Stimulated activated CD8-positive, alpha-beta memory T cell treated with anti-CD3 and anti-CD28 coated beads, Interleukin-4, amount 100 ng/mL, for 1 hour (primary cell): ENCODE results near the gene FGD6.
"Not testable (repeated sequence)": the region's sequence is repeated elsewhere in the genome, so short reads cannot be mapped to it uniquely, and the experiment has no call there.

Experiments
- DNase-seq, 2 donors: peaks; one replicate each; pipeline ENCODE4 v3.0.0-alpha.2; 2020; ENCODE audit warnings: low read depth in 2 of 2, low spot score in 1 of 2

FGD6 gene

DNA sequence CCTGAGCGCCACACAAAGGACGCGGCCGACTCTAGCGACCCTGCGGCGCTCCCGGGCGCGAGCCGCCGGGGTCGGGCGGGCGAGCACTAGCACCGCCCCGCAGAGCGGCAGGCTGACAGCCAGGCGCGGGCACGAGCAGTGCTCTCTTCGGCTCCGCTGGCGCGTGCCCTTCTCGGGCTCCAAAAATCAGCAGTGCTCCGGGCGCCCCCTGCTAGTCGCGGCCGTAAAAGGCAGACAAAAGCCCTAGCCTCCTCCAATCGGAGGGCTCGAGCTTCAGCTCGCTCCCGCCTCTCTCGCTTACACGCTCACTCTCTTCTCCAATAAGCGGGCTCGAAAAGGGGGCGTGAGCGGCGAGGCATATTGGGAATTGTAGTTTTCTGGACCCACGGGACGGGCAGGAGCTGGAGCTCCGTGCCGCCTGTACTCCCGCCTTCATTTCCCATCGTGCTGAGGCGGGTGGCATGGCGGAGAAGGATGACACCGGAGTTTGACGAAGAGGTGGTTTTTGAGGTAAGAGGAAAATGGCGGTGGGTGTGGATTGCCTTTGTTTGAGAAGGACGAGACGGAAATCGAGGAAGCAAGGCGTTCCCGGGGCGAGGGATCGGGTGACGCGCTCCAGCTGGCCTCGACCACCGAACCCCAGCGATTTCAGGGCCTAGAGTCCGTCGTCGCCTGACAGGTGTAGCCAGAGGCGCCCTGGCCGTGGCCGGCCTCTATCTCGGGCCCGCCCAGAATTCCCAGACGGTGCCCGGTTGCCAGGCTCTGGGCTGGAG, at the start of gene FGD6, which contains the start of gene VEZT:
TSS of gene FGD6 (minus strand) at position 91 of the 773 bp plus-strand sequence. CDS start 227 bp downstream, outside the sequence.
TSS of gene VEZT (plus strand) at position 431 of the 773 bp plus-strand sequence. CDS start at position 475, 44 bp downstream.
- peak; percentile 88 to 95 for DNase-seq

DNA sequence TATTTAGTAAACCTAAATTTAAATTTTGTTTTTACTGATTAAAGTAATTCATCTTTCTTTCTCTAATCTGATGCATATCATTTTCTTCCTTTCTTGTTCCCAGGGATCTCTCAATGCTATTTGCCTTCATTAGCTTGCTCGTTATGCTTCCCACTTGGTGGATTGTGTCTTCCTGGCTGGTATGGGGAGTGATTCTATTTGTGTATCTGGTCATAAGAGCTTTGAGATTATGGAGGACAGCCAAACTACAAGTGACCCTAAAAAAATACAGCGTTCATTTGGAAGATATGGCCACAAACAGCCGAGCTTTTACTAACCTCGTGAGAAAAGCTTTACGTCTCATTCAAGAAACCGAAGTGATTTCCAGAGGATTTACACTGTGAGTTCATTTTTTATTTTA, 49.0 kb upstream of the FGD6 start:
- no peak for DNase-seq

- DNase-seq: no peak
Measured at GRCh38 chr12:95265765-95266164, 48.5 kb upstream of the FGD6 start.

DNA sequence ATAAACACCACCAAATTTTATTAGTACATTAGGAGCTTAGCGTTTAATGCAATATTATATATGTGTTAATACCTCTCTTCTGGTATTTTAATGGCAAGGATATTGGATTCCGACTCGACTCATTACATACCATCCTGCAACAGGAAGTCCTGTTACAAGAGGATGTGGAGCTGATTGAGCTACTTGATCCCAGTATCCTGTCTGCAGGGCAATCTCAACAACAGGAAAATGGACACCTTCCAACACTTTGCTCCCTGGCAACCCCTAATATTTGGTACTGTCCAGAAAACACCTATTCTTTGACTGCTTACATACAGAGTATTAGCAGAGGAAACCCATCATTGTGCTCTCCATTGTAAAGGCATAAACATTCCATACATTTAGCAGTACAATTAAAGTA, 45.5 kb upstream of the FGD6 start:
- DNase-seq: no peak

GRCh38 chr12:95261109-95261508, 43.8 kb upstream of the FGD6 start:
- DNase-seq: no peak

DNA sequence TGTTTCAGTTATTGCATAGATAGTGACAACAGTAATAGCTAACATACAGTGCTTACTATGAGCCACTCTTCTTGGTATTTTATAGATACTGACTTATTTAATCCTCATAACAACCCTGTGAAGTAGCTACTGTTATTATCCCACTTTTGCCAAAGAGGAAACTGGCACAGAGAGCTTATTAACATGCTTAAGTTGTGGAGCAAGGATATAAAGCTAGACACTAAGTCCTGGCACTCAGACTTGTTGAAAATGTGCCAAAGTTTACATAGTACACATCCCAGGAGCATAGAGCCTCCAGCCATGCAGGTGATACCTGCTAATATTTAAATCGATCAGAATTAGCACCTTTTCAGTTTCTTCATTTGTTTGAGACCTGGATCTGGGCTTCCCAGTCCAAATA, 42.1 kb upstream of the FGD6 start:
- DNase-seq: no peak

DNA sequence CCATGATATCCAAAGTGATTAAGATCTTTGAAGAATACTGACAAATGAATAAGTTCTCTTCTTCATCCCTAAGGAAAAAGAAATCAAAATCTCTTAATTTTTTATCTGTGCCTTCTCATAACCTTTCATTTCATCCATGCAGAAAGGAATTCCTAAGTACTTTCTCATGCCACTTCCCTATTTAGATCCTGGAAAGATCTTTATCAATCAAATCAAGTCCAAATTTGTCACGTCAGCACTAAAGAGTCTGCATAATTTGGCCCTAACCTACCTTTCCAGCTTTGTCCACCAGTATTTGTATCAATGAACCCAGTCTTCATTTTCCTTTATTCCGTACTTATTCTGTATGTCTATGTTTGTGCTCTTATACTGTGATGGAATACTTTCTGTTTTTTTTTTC, 41.5 kb upstream of the FGD6 start:
- no peak for DNase-seq

DNA sequence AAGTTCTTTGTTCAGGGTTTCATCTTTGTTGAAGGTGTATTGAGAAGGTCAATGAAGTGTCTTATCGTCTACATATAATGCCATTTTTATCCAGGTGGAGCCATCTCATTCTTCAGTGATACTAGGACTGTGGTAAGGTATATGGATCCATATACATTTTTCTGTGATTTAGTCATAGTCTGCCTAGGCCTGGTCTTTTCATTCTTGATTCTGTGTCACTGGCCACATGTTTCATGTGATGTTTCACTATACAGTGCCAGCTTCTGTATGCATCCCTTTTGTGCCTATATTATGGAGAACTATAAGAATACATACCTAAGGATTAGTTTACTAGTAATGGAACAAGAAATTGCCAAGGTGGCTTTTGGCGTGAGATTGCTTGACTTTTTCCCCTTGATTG, 40.9 kb upstream of the FGD6 start:
- DNase-seq: no peak

GRCh38 chr12:95257541-95257940, 40.3 kb upstream of the FGD6 start:
- no peak for DNase-seq

- no peak for DNase-seq
Measured at GRCh38 chr12:95253386-95253785, 36.1 kb upstream of the FGD6 start.

DNA sequence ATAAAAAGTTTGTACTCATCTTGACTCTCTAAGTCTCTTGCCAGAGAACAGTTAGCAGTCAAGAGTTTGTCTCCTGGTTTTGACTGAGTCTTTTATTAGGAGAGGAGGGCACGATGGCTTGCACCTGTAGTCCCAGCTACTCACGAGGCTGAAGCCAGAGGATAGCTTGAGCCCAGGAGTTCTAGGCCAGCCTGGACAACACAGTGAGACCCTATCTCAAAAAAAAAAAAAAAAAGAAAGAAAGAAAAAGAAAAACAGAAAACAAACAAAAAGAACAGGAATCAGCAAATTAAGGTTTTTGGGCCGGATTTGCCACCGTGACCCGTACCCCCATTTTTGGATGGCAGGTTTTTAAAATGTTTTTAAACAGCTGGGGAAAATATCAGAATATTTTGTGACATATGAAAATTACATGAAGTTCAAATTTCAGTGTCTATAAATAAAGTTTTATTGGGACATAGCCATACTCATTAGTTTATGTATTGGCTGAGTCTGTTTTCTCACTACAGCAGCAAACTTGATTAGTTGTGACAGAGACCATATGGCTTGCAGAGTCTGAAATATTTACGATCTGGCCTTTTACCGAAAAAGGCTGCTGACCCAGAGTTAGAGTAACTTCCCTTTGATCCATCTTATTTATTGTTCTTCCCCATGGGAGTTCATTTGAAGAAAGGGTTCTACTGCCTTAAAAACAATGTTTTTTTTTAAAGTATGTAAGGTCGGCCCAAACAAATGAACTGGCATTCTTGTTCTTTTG, 31.5 kb upstream of the FGD6 start:
- no peak for DNase-seq

GRCh38 chr12:95248095-95248494, 30.8 kb upstream of the FGD6 start:
- DNase-seq: no peak

GRCh38 chr12:95244350-95244749, 27.1 kb upstream of the FGD6 start:
- DNase-seq: no peak

DNA sequence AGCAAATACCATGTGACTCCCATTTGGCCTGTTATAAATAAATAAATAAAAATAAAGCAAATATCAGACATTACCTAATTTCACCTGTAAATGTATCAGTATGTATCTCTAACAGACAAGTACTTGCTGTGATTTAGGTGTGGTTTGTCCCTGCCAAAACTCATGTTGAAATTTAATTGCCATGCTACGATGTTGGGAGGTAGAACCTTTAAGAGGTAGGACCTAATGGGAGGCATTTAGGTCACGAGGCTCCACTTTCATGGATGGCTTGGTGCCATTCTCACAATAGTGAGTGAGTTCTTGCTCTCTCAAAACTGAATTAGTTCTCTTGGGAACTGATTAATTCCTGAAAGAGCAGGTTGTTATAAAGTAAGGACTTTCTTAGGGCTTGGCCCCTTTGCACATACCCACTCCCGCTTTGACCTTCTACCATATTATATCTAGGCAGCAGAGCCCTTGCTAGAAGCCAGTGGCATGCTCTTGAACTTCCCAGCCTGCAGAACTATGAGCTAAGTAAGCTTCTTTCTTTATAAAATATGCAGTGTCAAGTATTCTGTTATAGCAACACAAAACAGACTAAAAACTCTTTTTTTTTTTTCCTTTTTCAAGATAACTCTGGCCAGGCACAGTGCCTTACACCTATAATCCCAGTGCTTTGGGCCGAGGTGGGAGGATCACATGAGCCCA, 26.4 kb upstream of the FGD6 start:
- no peak for DNase-seq

GRCh38 chr12:95241761-95242506, 24.7 kb upstream of the FGD6 start:
- no peak for DNase-seq

DNA sequence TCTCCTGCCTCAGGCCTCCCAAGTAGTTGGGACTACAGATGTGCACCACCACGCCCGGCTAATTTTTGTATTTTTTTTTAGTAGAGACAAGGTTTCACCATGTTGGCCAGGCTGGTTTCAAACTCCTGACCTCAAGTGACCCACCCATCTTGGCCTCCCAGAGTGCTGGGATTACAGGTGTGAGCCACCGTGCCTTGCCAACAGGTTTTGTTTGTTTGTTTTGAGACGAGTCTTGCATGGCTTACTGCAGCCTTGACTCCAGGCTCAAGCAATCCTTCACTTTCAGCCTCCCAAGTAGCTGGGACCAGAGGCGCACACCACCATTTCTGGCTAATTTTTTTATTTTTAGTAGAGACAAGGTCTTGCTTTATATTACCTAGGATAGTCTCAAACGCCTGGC, 23.9 kb upstream of the FGD6 start:
- DNase-seq: not testable (repeated sequence)

DNA sequence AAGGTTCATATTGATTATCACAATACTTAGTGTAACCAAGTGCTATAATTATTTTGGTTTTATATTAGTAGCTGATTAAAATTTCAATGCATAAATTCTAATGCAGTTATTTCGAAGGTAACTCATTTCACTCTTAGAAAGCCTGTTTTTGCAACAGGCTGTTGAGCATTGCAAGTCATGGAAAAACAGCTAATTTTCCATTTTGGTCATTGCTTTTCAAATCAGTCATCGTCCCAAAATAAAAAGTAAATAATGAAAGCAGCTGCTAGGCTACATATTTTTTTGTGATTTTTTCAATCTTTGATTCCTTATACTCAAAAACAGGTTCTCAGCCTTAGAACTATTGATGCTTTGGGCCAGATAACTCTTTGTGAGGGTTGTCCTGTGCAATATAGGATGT, 23.3 kb upstream of the FGD6 start:
- DNase-seq: no peak

GRCh38 chr12:95239835-95240234, 22.6 kb upstream of the FGD6 start:
- DNase-seq: not testable (repeated sequence)

DNA sequence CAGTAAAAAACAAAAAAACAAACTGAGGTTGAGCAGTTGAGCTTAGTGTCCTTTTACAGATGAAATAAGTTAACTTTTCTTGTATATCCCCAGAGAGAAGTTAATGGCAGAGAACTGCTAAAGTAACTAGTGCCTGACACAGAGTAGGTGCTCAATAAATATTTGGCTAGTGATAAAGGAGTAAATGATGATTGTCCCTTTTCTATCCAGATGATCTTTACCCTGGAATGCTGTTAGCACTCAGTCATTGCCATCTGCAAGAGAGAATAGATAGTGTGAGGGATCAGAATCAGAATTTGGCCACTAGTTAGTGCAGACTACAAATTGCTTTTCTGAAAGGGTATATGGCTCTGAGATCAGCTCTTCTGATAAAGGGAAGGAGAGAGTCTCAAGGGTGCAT, 21.9 kb upstream of the FGD6 start:
- no peak for DNase-seq

DNA sequence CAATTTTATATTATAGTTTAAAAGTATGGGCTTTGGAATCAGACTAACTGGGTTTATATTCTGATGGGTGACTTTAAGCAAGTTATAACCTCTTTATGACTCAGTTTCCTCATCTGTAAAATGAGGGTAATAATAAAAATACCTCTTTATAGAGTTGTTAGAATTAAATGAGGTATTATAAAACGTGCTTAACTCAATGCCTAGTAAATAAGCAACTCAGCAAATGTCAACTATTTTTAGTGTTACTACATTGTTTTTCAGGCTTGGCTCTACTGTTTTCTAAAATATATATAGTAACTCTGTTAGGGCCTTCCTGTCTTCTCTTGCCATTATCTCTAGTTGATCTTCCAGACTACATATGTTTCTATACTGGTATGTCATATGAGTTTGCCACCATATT, 20.9 kb upstream of the FGD6 start:
- DNase-seq: no peak

DNA sequence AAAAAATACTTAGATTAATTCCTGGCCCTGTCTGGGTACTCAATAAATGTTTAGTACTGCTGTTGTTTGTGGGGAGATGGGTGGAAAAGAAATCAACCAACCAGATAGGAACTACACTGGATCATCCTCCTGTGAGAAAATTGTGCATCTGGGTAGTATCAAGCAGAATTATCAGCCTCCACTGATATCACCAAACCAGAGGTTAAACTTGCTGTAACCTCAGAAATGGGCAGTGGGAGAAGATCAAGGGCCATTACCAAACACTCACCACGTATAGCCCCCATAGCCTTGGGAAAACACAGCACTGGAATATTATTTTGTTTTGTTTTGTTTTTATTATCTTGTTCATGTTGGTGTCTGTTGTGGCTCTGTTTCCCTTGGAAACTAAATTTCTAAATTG, 20.0 kb upstream of the FGD6 start:
- no peak for DNase-seq
